ENCODE results near the gene MMRN1. TPM values are rescaled to one million over a fixed set of nuclear protein-coding genes. Genes with fewer than 3 reads are reported as not detected.

The MMRN1 gene, protein sequence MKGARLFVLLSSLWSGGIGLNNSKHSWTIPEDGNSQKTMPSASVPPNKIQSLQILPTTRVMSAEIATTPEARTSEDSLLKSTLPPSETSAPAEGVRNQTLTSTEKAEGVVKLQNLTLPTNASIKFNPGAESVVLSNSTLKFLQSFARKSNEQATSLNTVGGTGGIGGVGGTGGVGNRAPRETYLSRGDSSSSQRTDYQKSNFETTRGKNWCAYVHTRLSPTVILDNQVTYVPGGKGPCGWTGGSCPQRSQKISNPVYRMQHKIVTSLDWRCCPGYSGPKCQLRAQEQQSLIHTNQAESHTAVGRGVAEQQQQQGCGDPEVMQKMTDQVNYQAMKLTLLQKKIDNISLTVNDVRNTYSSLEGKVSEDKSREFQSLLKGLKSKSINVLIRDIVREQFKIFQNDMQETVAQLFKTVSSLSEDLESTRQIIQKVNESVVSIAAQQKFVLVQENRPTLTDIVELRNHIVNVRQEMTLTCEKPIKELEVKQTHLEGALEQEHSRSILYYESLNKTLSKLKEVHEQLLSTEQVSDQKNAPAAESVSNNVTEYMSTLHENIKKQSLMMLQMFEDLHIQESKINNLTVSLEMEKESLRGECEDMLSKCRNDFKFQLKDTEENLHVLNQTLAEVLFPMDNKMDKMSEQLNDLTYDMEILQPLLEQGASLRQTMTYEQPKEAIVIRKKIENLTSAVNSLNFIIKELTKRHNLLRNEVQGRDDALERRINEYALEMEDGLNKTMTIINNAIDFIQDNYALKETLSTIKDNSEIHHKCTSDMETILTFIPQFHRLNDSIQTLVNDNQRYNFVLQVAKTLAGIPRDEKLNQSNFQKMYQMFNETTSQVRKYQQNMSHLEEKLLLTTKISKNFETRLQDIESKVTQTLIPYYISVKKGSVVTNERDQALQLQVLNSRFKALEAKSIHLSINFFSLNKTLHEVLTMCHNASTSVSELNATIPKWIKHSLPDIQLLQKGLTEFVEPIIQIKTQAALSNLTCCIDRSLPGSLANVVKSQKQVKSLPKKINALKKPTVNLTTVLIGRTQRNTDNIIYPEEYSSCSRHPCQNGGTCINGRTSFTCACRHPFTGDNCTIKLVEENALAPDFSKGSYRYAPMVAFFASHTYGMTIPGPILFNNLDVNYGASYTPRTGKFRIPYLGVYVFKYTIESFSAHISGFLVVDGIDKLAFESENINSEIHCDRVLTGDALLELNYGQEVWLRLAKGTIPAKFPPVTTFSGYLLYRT
- 10 to 100 TPM in 1 of 8 experiments, 1 to 10 TPM in 1, under 1 TPM in 4, not detected in 2; 0.07 to 17.1 (median 0.79) TPM for total RNA-seq

DNA sequence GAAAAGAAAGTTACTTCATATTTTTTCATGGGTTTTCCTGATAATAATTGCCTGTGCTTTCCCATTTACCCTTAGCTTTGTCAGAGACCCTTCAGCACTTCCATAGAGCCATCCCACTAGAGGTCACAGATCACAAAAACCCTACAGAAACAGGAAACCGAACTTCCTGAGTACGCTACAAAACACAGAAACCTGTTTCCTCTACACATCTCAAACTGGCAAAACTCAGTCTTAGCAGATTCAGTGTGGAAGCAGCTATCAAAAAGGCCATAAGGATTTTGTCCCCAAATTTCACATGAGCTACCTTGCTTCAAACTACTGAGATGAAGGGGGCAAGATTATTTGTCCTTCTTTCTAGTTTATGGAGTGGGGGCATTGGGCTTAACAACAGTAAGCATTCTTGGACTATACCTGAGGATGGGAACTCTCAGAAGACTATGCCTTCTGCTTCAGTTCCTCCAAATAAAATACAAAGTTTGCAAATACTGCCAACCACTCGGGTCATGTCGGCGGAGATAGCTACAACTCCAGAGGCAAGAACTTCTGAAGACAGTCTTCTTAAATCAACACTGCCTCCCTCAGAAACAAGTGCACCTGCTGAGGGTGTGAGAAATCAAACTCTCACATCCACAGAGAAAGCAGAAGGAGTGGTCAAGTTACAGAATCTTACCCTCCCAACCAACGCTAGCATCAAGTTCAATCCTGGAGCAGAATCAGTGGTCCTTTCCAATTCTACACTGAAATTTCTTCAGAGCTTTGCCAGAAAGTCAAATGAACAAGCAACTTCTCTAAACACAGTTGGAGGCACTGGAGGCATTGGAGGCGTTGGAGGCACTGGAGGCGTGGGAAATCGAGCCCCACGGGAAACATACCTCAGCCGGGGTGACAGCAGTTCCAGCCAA is at the start of gene MMRN1:
Gene MMRN1 (plus strand): TSS at position 206 of the 902 bp plus-strand sequence. CDS start 118 bp downstream, at position 324.
- H3K27ac ChIP-seq, result no peak within 1 kb of the TSS
- no peak for ATAC-seq (replicated peaks in 6 of 8)
- 47 to 100% (median 90%) methylated on average over 3 to 11 of the region's 11 CpGs; no CpG with 5 or more reads in 2 of the 10 experiments for WGBS, 10 experiments
- no peaks in the 10 kb centered on the region for H3K4me1 ChIP-seq (replicated peaks in 1 of 2)
- in situ Hi-C loops (cut with MboI; ENCODE audit: low pct_unique_long_range_greater_than_20kb in 2 of 9, low sequenced_read_pairs in 9 of 9, unreplicated experiment in 9 of 9), result loop anchor here in 1 of 9 experiments (25.0 kb wide), 2 partner anchors 233 to 408 kb away; no protein-coding TSS in a partner anchor
- no peak within 1 kb of the TSS for H3K4me3 ChIP-seq

DNA sequence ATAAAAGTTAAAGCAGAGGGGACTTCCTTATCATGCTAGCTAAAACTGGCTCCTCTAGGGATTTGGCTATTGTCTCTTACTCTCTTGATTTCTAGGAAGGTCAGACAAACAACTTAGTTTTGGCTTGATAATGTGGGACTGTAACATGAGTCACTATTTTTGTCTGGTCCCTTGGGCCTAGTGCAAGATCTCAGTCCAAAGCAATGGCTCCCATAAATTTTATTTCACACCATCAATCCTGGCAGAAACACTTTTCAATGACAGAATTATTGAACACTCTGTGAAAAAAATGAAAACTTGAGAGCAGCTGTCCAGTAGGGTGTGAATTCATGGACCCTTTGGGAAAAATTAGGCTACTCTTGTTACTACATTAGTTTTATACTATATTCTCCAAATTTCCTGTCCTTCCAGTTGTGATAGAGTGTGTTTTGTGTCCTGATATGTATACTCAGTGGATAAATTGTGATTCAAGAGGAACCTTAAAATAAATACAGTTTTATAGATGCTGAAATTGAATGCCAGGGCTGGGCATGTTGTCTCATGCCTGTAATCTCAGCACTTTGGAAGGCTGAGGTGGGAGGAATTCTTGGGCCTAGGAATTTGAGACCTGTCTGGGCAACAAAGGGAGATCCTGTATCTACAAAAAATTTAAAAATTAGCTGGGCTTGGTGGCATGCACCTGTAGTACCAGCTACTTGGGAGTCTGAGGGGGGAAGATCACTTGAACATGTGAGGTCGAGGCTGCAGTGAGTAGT is 46.9 kb upstream of the MMRN1 start:
- ATAC-seq (replicated peaks in 6 of 8), result peak in 4 of 8 experiments; percentile 19 to 80 (median 51)
- 67 to 100% (median 92%) methylated on average over 1 of the region's 1 CpG; no CpG with 5 or more reads in 6 of the 10 experiments for WGBS, 10 experiments
- Histone ChIP-seq H3K4me1 (replicated peaks in 1 of 2) (peaks cover 0 to 7% of the 10 kb centered on the region in 2 donors), H3K27ac (peak overlapping the region in 1 of 2 donors; percentile 26), H3K4me3 (no peak overlapping the region)
- in situ Hi-C loops (cut with MboI; ENCODE audit: low pct_unique_long_range_greater_than_20kb in 2 of 9, low sequenced_read_pairs in 9 of 9, unreplicated experiment in 9 of 9), result no loop called here

DNA sequence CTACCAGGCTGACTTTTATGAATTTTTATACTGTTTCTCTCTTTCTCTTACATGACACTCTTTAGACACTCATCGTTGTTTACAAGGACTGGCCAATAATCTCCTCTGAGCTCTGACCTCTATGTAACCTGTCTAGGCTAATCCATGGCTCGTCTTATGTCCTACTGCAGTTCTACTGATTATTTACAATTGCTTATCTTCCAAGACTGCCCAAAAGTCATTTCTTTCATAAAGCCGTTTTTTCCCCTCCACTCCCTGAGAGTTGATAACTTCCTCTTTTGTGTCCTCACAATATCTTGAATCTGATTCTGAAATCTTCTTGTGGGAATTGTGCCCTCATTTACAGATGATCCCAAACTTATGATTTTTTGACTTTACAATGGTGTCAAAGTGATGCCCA is 39.4 kb upstream of the MMRN1 start:
- 11 to 100% (median 93%) methylated on average over 2 to 3 of the region's 3 CpGs; no CpG with 5 or more reads in 1 of the 10 experiments for WGBS, 10 experiments
- in situ Hi-C loops (cut with MboI; ENCODE audit: low pct_unique_long_range_greater_than_20kb in 2 of 9, low sequenced_read_pairs in 9 of 9, unreplicated experiment in 9 of 9), result no loop called here
- Histone ChIP-seq H3K4me3 (no peak overlapping the region), H3K27ac (no peak overlapping the region), H3K4me1 (replicated peaks in 1 of 2) (no peaks in the 10 kb centered on the region)
- ATAC-seq (replicated peaks in 6 of 8), result no peak

DNA sequence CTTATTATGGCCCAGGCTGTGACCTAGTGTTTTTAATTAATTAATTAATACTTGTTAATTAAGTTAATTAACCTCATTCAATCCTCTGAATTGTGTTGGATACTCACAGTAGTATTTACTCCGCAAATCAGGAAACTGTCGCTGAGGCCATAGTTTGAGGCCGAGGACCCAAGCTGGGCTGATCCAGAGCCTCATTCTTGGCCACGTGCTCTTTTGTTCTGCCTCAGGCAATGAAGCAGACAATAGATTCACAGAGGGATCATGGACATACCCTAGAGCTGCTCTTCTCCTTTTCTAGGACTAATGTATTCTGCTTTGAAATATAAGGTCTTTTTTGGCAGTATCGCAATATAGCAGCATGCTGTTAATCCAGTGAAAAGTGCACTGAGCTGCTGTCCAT is 33.7 kb upstream of the MMRN1 start:
- ATAC-seq (replicated peaks in 6 of 8), result peak in 2 of 8 experiments; percentile 36 to 42
- Histone ChIP-seq H3K27ac (no peak overlapping the region), H3K4me3 (no peak overlapping the region), H3K4me1 (replicated peaks in 1 of 2) (no peaks in the 10 kb centered on the region)
- in situ Hi-C loops (cut with MboI; ENCODE audit: low pct_unique_long_range_greater_than_20kb in 2 of 9, low sequenced_read_pairs in 9 of 9, unreplicated experiment in 9 of 9), result no loop called here
- 58 to 100% (median 85%) methylated on average over 1 to 5 of the region's 5 CpGs for WGBS, 10 experiments

DNA sequence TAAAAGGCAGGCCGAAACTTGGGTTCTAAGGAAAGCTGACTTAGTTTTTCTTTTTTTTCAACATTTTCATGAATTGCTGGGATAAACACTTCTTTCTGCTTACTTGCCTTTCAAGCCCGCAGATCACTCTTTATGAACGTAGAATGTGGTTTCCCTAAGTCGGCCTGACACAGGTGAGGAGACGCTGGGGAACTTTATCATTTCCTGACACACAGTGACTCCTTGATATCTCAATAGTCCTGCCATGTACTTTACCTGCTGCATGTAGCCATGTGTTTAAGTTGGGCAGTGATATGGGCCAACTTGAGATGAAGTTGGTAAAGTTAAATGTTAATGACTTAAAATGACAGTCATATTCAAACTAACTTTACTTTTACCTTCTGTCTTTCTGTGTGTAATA is 31.1 kb upstream of the MMRN1 start:
- 16 to 100% (median 80%) methylated on average over 1 to 5 of the region's 5 CpGs; no CpG with 5 or more reads in 1 of the 10 experiments for WGBS, 10 experiments
- in situ Hi-C loops (cut with MboI; ENCODE audit: low pct_unique_long_range_greater_than_20kb in 2 of 9, low sequenced_read_pairs in 9 of 9, unreplicated experiment in 9 of 9), result no loop called here
- H3K4me3 ChIP-seq, result no peak overlapping the region
- H3K27ac ChIP-seq, result no peak overlapping the region
- no peaks in the 10 kb centered on the region for H3K4me1 ChIP-seq (replicated peaks in 1 of 2)
- no peak for ATAC-seq (replicated peaks in 6 of 8)

DNA sequence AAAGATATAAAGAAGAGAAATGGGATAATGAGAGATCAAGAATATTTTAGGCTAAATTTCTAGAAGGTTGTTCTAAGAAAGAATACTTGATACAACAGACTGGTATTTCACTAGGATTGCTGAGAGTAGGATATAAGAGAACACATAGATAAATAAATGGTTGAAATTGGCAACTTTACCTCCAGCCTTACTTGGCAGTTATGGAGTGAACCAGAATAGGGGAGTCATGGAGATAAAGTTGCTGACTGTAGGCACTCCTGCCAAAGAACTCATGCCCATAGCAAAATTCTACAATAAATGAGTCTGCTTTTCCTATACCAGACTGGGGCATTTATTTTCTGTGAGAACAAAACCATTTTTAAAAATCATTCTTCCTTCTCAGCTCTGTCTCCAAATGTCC is 26.4 kb upstream of the MMRN1 start:
- no peaks in the 10 kb centered on the region for H3K4me1 ChIP-seq (replicated peaks in 1 of 2)
- in situ Hi-C loops (cut with MboI; ENCODE audit: low pct_unique_long_range_greater_than_20kb in 2 of 9, low sequenced_read_pairs in 9 of 9, unreplicated experiment in 9 of 9), result no loop called here
- H3K4me3 ChIP-seq, result no peak overlapping the region
- H3K27ac ChIP-seq, result no peak overlapping the region
- no peak for ATAC-seq (replicated peaks in 6 of 8)

DNA sequence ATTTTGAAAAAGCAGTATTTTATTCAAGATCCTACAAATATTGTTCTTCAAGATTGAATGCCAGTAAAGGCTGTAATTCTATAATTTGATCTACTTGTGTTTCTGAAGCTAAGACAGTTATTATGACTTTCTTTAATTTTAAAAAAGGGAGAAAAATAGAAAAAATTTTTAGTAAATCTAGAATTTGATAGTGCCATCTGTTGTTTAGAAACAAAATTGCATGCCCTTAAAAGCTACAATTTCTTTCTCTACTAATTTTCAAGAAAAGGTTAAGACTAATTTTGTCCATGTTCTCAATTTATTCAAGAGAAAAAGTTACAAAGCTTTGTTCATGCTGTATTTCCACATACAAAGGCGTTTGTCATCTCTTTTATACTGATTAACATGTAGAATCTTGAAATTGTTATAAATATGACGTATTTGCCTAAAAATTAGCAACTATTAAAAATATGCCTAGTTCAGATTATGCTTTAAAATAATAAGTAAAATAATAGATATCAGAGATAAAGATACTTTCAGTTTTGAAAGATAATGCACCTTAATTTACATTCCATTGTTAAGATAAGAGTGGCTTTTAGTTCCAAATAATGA is 25.6 kb upstream of the MMRN1 start:
- H3K4me1 ChIP-seq (replicated peaks in 1 of 2), result no peaks in the 10 kb centered on the region
- H3K27ac ChIP-seq, result no peak overlapping the region
- H3K4me3 ChIP-seq, result no peak overlapping the region
- ATAC-seq (replicated peaks in 6 of 8), result no peak
- in situ Hi-C loops (cut with MboI; ENCODE audit: low pct_unique_long_range_greater_than_20kb in 2 of 9, low sequenced_read_pairs in 9 of 9, unreplicated experiment in 9 of 9), result no loop called here
- 10 to 100% (median 69%) methylated on average over 1 to 2 of the region's 2 CpGs for WGBS, 10 experiments

DNA sequence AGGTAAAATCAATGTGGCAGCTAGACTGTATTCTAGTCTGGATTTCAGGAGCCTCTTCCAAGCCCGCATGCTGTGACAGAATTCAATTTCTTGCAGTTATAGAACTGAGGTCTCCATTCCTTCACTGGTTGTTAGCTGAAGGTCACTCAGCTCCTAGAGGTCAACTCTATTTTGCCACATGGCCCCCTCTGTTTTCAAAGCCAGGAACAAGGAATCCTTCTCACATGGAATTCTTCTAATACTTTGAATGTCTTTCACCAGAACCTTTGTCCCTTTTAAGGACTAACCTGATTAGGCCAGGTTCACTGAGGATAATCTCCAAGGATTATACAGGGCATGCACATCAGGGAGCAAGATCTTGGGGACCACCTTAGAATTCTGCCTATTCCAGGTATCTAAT is 23.4 kb upstream of the MMRN1 start:
- Histone ChIP-seq H3K4me3 (no peak overlapping the region), H3K27ac (no peak overlapping the region), H3K4me1 (replicated peaks in 1 of 2) (peaks cover 0 to 2% of the 10 kb centered on the region in 2 donors)
- ATAC-seq (replicated peaks in 6 of 8), result no peak
- WGBS, 10 experiments, result 63 to 100% (median 84%) methylated on average over 1 of the region's 1 CpG; no CpG with 5 or more reads in 4 of the 10 experiments
- in situ Hi-C loops (cut with MboI; ENCODE audit: low pct_unique_long_range_greater_than_20kb in 2 of 9, low sequenced_read_pairs in 9 of 9, unreplicated experiment in 9 of 9), result no loop called here

DNA sequence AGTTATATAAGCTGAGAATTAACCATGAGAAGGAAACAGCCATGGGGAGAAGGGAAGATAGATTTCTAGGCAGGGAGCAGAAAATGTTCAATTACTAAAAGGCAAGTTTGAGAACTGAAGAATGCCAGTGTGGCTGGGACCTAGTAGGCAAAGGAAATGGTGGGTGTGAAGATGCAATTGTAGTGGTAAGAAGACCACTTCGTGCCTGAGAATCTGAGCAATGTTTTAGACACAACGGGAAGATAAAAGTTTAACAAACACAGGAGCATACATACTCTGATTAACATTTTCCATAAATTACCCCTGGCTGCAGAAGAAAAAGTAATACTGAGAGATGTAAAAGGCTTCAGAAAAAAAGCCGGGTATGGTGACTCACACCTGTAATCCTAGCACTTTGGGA is 18.1 kb upstream of the MMRN1 start:
- WGBS, 10 experiments, result 44 to 100% (median 85%) methylated on average over 1 to 3 of the region's 3 CpGs; no CpG with 5 or more reads in 2 of the 10 experiments

DNA sequence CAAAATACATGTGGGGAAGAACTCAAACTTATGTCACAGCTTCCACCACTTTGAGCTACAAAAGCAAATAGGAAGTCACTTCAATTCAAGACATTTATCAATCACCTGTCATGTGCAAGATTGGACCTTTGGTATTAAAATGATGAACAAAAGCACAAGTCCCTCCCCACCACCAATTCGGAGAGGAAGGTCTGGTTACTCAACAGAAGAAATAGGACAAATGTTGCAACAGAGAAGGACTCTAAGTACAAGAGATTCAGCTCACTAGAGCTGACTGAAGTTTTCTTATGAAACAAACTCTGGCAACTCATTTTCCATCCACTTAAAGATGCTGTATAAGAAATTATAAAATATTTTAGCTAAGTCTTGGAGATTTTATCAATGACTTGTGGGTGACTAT is 16.0 kb upstream of the MMRN1 start:
- in situ Hi-C loops (cut with MboI; ENCODE audit: low pct_unique_long_range_greater_than_20kb in 2 of 9, low sequenced_read_pairs in 9 of 9, unreplicated experiment in 9 of 9), result loop anchor here in 1 of 9 experiments (25.0 kb wide), 2 partner anchors 216 to 391 kb away; no protein-coding TSS in a partner anchor
- ATAC-seq (replicated peaks in 6 of 8), result no peak
- peaks cover 26 to 30% of the 10 kb centered on the region in 2 donors for H3K4me1 ChIP-seq (replicated peaks in 1 of 2)
- WGBS, 10 experiments, result 0 to 100% (median 36%) methylated on average over 1 of the region's 1 CpG; no CpG with 5 or more reads in 2 of the 10 experiments
- no peak overlapping the region for H3K27ac ChIP-seq
- H3K4me3 ChIP-seq, result no peak overlapping the region

More for the DNA sequence above, 18.1 kb upstream of the MMRN1 start:
- in situ Hi-C loops (cut with MboI; ENCODE audit: low pct_unique_long_range_greater_than_20kb in 2 of 9, low sequenced_read_pairs in 9 of 9, unreplicated experiment in 9 of 9), result loop anchor here in 1 of 9 experiments (25.0 kb wide), 2 partner anchors 214 to 389 kb away; no protein-coding TSS in a partner anchor
- Histone ChIP-seq H3K4me3 (no peak overlapping the region), H3K4me1 (replicated peaks in 1 of 2) (peaks cover 26 to 30% of the 10 kb centered on the region in 2 donors), H3K27ac (no peak overlapping the region)
- no peak for ATAC-seq (replicated peaks in 6 of 8)

DNA sequence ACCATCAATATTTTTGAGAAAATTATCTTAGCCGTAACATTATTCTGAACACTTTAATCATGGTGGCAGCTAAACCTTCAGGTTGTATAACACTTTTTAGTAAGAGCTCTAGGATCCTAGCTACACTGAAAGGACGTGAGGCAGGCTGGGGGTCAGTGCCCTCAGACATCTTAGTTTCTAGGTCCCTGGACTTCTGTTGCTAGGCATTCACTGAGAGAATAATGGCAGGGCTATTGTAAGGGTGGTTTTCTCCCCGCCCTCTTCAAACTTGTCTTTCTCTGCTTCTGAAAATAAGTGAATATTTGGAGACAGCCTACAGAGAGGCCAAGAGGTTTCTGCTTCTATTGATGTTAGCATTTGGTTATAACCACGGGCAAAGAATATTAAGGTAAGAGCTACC is 15.4 kb upstream of the MMRN1 start:
- in situ Hi-C loops (cut with MboI; ENCODE audit: low pct_unique_long_range_greater_than_20kb in 2 of 9, low sequenced_read_pairs in 9 of 9, unreplicated experiment in 9 of 9), result loop anchor here in 1 of 9 experiments (25.0 kb wide), 2 partner anchors 217 to 392 kb away; no protein-coding TSS in a partner anchor
- peak in 5 of 8 experiments; percentile 49 to 79 (median 55) for ATAC-seq (replicated peaks in 6 of 8)
- Histone ChIP-seq H3K27ac (no peak overlapping the region), H3K4me1 (replicated peaks in 1 of 2) (peaks cover 26 to 30% of the 10 kb centered on the region in 2 donors), H3K4me3 (peak overlapping the region in 1 of 5 donors; percentile 9)
- 0 to 67% (median 27%) methylated on average over 1 to 4 of the region's 4 CpGs; no CpG with 5 or more reads in 3 of the 10 experiments for WGBS, 10 experiments

All from motor neuron (in vitro differentiated cells).